M059J (cell line): ENCODE measurements around the gene C12orf50. TPM values are rescaled to one million over a fixed set of nuclear protein-coding genes. Genes with fewer than 3 reads are reported as not detected.
"Not testable (repeated sequence)": the region's sequence is repeated elsewhere in the genome, so short reads cannot be mapped to it uniquely, and the experiment has no call there.

Source experiments
- DNase-seq: peaks from one replicate; pipeline ENCODE4 v3.0.0-alpha.2; 2012; ENCODE audit warnings: low read depth
- total RNA-seq: library from RNA; depleted of rRNA; stranded (reverse); fragments of >200 nt; shearing (Covaris generic); gene quantifications from 2 replicates; pipeline ENCODE4 v1.2.3, GENCODE V29; 2014; rRNA removed

The C12orf50 gene, protein sequence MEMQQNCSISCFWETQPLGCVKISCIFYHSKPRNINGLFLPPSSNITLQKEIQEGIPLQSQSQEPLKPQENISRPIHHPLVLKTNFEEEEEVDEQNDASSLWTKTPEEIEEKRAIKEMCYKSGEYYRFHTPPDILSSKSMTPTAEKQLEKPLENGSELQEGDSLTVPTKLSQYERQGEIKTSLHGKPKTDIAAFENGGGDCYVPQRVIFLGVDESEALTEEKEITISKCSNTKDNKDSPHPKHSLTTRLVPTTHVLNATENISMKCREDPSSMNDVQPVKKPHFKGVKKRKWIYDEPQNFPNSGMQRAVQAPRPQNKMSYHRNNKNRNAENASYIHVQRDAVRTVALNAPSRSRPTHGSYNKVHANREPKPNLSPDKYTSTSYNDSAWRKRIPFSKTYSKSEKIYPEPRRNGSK
- not detected in 2 replicates for total RNA-seq

DNA sequence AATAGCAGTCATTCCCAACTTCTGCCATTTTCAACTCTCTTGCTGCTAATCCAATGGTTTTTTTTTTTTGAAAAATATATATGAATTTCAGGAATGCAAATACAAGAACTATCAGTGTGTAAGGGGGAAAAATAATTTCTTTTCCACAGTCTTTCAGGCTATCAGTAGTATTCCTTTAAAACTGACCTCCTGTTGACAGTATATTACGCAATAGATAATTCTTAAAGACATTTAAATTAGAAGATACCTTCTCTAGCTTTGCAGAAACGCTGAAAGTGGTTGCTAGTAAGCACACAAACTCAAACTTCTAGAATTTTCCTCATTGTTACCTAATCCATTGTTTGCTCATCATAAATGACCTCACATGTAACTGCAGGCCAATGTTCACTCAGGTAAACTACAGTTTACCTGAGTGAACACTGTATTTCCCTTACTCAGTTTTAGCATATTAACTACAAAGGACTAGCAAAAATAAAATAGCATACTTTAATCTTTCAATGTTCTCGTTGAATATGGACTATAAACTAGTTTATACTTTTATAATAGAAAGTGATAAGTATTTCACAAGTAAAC, at the start of gene C12orf50:
Gene C12orf50 (minus strand): TSS at position 309 of the 573 bp plus-strand sequence. CDS start 2,439 bp downstream, outside the sequence.
- DNase-seq = no peak

DNA sequence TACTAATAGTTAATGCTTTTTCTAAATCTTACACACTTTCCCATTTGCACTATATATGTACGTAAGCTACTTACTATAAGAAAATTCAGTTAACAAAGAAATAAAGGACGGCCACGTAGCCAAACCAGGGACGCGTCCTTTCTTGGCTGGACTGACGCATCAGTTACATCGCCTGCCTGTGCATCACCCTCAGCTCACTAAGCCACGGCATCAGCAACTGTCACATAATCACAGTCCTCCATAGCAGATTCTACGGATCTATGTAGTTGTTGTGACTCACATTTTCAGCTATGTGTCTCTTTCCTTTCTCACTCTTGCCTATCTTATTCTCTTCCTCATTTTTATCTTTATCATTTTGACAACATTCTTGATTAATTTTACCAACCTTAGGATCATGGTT, 38.1 kb upstream of the C12orf50 start:
- DNase-seq = no peak

DNA sequence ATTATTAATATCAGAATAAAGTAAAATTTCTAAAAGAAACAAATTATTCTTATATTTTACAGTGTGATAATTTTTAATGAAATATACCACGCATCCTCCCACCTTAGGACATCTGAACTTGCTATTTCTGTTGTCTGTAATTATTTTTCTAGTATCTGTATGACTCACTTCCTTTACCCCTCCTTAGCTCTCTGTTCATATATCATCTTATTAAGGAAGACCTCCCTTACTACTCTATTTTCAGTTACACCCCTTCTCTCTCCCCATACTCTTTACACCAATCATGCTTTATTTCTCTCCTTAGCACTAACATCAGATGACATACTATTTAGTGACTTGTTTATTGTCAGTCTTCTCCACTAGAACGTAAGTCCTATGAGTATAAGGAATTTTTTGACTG, 34.2 kb upstream of the C12orf50 start:
- peak; percentile 3 for DNase-seq

DNA sequence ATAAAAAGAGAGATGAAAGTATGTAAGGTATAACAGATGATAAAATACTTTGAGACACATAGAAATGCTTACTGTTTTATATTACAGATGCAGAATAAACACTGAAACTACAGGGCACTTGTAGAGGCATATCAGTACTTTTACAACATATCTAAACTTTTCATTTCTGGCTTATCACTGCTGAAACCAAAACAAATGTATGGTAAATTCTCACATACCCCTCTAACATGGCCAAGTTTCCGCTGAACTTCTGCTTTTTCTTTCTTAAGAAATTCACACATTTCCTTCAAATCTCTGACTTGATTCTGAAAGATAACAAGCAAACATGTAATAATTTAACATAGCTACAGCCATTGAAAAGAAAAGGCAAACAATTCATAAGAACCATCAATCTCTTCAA, 33.3 kb upstream of the C12orf50 start:
- no peak for DNase-seq

DNA sequence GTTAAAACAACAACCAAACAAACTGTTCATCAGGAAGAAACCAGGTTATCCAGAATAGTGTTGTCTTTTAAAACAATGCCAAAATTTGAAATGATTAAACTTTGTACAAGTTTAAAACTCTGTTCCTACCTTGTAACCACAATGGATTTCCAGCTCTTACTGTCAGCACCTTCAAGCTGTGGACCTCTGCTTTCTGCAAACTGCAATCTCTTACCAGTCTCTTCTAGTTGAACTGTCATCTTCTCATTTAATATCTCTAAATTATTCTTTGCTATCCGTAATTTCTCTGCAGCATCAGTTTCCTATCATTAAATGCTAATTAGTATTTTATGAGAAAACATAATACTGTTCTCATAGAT, 29.5 kb upstream of the C12orf50 start:
- no peak for DNase-seq

DNA sequence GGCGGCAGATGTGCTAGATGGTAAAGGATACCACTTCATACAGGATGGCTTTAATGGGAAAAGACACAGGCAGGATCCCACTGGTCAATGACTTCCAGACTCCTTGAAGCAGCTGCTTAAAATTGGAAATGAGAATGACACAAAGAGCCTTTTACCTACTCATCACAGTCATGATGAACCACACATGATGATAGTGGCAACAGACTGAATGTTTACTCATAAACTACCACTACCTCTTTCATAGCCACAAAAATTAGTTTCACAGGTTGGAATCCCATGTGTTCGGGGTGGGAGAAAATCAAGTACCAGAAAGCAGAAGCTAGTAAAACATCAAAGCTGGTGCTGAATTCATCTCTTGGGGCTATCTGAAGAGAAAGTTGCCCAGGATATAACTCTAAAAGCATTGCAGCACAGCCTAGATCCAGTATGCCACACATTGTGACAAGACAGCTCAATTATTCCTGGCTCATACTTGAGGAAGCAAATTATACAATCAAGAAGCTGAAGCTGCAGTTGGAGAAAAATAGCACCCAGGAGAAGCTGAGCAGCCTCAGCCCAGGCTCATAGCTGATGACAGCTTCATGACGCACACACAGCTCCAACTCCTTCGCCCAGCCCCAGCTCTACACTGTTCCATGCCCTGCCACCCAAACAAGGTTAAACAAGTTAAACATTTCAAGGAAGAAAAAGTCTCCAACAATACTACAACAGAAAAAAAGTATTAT, 29.0 kb upstream of the C12orf50 start:
- no peak for DNase-seq

DNA sequence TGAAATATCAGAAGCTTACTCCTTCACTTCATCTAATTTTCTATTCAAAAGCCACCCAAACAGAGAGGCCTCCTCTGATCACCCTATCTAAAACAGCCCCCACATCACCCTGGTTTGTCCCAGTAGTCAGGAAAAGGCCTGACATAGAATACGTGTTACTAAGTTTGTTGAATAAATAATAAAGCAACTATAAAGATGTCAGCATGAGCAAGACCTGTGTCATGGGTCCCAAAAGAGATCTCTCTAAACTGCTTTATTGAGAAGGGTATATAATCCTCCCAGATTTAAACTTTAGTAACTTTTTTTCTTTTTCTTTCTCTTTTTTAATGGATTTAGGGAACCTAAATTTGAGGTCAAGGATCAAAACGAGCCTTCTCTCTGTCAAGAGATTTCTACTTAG, 27.4 kb upstream of the C12orf50 start:
- DNase-seq = no peak

DNA sequence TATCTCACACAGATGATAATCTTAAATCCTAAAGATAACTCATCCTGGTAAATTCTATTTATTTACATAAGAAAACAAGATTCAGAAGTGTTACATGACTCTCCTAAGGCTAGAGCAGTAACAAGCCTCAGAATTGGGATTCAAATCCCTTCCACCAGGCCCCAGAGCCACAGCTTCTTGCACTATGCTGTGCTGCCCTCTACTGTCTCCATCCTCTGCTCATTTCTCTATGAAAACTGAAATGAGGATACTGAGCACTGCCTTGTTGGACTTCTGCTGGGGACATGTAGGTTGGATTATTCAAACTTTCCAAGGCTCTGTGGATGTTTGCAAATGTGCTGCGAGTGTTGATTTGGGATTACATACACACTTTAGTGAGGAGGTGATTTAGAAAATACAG, 23.5 kb upstream of the C12orf50 start:
- peak; percentile 49 for DNase-seq

DNA sequence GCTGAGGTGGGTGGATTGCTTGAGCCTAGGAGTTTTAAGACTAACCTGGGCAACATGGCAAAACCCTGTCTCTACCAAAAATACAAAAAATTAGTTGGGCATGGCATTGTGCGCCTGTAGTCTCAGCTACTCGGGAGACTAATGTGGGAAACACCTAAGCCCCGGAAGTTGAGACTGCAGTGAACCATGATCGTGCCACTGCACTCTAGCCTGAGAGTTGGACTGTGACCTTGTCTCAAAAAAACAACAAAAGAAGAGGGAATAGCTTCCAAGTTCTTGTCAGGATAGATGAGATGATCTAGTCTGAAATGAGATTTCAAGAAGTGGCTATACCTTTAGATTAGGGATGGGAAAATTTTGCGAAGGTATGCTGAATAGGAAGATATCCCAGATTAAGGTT, 14.8 kb upstream of the C12orf50 start:
- no peak for DNase-seq

DNA sequence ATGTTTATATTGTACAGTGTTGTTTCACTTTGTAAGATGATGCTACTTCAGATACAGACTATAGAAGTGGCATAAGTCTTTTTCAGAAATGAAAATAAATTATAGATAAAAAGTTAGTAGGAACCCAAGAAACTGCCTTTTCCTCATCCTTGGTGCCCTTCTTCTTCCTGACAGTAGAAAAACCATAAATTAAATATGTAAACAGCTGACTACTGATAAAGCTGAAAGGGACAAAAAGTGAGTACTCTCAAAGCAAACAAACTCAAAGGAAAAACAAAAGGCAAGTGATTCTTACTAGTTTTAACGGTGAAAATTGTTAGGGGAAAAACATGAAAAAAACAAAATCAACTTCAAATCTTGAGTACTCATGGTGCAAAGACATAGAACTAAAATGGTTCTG, 8.6 kb upstream of the C12orf50 start:
- DNase-seq = no peak

DNA sequence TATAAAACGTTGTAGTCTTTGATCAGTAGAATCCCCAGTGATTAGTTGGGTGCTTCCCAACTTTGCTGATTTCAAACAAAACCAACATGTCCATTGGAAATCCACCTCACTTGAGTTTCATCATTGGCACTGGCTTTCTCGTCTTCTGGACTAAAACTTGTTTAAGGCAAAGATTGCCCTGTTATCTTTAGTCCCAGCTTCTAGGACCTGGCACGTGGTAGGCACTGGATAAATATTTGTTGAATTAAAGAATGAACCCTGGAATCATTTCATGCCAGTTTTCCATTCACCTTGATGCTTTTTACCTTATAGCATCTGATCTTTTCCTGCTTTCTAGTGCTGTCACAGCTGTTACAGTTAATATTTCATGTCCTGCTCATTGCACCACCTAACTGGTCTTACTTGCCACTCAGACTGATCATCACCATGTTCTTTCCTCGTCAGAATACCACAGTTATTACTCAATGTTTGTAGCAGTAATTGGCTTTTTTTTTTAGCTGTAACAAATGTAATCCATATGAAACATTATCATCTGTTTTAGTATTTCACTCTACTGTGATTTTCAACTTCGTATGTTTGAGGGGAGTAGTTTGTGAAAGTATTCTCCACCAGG, 7.3 kb upstream of the C12orf50 start:
- DNase-seq = peak; percentile 32

DNA sequence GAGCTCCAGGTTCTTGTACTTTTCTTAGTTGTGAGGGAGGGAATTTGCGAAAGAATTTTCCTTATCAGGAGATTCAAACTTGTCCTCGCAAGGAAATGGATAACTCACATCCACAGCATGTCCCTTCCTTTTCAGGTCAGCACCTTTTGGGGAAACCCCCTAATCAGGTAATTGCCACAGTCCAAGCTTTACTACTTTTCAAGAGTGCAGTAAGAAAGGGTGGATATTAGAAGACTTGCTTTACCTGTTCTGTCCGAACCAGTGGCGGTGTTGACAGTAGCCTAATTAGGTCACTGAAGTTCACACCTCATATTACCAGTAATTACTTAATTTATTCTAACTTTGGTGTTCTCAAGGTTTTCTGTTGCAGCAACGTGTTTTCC, 6.7 kb upstream of the C12orf50 start:
- no peak for DNase-seq

DNA sequence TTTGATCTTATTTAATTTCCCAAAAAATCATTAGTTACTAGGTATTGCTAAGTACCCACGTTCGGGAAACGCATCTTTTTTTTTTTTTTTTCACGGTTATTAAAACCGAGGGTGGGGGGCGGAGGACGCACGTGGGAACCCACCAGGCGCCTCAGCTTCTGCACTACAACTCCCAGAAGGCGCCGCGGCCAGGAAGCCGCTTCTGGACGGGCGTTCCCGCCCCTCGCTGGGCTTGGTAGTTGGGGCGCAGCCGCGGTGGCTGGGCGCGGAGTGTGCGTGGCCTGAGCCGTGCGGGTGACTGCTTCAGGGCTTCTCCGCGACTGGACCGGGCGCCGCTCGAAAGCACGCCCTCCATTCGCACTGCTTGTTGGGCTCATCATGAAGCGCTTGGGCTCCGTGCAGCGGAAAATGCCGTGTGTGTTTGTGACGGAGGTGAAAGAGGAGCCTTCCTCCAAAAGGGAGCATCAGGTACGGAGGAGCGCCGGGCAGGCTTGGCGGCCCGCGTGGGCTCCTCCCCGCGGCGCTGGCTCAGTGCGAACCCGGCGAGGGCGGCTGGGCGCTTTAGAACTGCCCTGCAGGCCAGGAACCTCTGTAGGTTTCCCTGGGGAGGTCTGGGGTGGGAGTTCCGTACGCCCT, 6.2 kb upstream of the C12orf50 start:
- DNase-seq = peak; percentile 84

DNA sequence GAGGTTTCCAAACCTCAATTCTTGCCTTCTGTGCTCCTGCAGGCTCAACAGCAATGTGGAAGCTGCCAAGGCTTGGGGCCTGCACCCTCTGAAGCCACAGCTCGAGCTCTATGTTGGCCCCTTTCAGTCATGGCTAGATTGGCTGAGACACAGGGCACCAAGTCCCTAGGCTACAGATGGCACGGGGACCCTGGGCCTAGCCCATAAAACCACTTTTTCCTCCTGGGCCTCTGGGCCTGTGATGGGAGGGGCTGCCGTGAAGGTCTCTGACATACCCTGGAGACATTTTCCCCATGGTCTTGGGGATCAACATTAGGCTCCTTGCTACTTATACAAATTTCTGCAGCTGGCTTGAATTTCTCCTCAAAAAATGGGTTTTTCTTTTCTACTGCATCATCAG, 2.0 kb upstream of the C12orf50 start:
- not testable (repeated sequence) for DNase-seq

DNA sequence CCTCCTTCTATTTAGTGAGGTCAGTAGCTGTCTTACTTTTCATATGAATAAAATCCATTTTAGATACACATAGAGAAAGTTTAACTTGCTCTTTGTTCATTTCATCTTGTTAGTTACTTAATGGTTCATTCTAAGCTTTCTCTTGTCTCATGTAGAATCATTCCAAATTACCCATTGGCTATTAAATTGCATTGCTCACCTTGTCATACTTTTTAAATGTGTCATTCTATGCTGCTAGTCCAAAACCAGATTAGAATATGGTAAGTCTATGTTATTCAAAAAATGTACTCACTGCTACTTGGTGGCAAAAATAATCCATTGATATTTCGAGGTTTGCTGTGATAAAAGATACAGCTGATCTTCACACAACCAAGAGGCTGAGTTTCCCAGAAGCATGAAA, 3.0 kb downstream of the C12orf50 start:
- no peak for DNase-seq

DNA sequence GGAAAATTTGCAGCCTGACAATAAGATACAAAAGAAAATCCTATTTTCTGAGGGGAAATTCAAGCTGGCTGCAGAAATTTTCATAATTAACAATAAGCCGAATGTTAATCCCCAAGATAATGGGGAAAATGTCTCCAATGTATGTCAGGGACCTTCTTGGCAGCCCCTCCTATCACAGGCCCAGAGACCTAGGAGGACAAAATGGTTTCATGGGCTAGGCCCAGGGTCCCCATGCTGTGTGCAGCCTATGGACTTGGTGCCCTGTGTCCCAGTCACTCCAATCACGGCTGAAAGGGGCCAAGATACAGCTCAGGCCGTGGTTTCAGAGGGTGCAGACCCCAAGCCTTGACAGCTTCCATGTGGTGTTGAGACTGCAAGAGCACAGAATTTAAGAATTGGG, 11.2 kb downstream of the C12orf50 start:
- DNase-seq = no peak

DNA sequence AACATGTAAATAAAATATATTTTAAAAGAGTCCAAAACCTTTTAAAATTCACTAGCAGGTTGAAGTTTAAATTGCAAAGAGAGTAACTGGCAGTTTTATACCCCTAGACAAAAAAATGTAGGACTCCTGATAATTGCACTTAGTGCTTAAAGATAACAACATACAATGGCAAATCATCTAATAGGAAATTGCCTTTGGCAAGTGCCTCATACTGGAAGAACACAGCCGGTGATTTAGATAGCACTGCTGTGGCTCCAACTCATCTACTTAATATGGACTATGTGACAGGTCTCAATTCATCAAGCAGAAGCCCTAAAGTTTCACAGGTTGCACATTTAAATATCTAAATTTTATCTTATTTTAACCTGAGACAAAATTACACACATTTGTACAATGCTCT, 13.4 kb downstream of the C12orf50 start:
- no peak for DNase-seq

DNA sequence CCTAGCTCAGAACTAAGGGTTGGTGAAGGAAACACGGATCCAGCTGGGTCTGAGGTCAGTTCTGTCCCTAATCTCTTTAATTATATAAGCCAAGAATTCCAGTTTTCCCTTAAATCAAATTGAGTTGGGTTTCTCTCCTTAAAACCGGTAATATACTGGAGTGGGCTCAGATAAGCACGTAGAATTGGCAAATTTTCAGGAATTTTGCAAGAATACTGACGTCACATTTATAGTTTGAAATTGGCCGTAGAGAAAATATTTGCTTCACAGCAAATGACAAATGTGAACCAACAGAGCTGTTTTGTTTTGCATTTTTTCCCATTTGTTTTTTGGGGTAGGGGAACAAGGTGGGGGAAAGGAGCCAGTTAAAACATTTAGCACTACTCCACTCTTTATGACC, 17.4 kb downstream of the C12orf50 start:
- no peak for DNase-seq

DNA sequence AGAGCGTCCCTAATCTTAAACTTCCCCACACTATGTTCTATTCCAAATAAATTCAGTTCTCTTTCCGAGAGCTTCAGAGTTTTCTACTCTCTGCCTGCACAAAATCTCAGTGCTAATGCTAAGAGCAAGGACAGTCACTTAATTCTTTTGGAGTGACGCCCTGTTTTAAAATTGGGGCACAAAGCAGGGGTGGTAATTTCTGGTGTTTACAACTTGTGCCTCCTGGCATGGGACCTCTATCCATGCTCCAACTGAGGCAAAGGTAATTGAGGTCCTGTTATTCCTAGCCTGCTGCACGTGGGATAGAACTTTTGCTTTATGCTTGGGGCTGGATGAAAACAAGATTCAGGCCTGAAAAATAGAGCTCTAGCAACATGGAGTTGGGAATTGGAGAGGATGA, 22.9 kb downstream of the C12orf50 start:
- DNase-seq = no peak

DNA sequence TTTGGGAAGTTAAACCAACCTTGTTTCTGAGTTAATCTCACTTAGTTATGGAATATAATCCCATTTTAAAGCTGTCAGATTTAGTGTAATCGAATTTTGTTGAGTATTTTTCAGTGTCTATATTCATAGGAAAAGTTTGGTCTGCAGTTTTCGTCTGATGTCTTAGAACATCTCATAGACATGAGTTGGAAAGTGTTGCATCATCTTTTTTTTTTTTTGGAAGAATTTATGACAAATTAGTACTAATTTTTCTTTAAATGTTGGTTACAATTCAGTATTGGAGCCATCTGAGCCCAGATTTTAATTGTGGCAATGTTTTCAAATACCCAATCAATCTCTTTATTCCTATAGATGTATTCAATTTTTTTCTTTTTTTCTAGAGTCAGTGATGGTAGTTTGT, 27.9 kb downstream of the C12orf50 start:
- DNase-seq = no peak

DNA sequence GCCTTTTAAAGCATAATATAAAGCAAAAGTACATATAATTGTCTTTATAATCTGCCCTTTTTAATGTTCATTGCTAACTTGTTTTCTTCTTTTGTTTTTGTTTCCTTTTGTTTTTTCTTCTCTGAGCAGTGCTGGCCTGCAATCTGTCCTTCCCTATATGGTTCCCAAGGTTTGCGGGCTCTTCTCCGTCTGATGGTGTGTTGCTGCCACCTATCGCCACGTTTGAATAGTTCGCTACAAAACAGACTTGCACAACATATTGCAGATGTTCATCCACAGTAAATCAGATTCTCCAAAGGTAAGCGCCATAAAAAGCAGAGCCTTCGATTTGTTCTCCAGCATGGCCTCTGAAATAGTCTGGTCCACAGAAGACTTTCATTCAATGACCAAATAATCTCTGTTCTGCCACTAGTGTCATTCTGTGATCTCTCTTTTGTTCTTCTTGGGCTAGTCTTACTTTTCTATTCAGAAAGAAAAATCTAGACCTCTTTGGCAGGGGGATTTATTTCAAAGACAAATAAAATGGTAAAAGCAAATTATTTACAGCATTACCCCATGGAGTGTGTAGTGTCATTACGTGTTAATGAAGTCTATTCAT, 33.5 kb downstream of the C12orf50 start:
- DNase-seq = peak; percentile 70

DNA sequence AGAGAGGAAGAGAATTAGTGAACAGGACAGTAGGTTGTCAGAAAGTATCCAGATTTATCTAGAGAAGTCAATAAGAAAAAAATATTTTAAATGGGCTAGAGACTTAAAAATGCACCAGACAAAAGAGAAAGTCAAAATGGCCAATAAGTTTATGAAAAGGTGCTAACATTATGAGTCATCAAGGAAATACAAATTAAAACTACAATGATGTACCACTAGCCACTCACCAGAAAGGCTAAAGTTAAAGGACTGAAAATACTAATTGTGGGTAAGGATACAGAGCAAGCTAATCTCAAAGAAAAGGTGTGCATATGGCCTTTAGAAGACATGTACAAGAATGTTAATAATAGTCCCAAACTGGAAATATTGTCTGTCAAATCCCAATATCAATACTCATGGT, 37.7 kb downstream of the C12orf50 start:
- DNase-seq = no peak
